ENCODE data around the gene TPO.

DNA sequence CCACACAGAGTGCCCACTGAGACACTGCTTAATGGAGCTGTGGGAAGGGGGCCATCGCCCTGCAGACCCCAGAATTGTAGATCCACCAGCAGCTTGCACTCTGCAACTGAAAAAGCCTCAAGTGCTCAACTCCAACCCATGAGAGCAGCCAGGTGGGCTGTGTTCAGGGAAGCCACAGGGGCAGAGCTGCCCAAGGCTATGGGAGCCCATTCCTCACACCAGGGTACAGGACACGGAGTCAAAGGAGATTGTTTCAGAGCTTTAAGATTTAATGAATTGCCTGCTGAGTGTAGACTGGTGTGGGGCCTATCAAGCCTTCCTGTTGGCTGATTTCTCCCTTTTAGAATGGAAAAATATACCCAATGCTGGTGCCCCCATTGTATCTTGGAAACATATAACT, 17.2 kb downstream of the TPO start:
- no peak for TF ChIP-seq EZH2 (IDR thresholded peaks at IDR 0.05; ENCODE audit: borderline replicate concordance, insufficient read depth, low read length, poor library complexity, severe bottlenecking)
- TF ChIP-seq, protein P1, sequence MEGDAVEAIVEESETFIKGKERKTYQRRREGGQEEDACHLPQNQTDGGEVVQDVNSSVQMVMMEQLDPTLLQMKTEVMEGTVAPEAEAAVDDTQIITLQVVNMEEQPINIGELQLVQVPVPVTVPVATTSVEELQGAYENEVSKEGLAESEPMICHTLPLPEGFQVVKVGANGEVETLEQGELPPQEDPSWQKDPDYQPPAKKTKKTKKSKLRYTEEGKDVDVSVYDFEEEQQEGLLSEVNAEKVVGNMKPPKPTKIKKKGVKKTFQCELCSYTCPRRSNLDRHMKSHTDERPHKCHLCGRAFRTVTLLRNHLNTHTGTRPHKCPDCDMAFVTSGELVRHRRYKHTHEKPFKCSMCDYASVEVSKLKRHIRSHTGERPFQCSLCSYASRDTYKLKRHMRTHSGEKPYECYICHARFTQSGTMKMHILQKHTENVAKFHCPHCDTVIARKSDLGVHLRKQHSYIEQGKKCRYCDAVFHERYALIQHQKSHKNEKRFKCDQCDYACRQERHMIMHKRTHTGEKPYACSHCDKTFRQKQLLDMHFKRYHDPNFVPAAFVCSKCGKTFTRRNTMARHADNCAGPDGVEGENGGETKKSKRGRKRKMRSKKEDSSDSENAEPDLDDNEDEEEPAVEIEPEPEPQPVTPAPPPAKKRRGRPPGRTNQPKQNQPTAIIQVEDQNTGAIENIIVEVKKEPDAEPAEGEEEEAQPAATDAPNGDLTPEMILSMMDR (IDR thresholded peaks at IDR 0.05; ENCODE audit: poor library complexity, severe bottlenecking) = no peak
- no peak for TF ChIP-seq TAF1 (IDR thresholded peaks at IDR 0.05; ENCODE audit: low read depth)
- TF ChIP-seq, protein P2, sequence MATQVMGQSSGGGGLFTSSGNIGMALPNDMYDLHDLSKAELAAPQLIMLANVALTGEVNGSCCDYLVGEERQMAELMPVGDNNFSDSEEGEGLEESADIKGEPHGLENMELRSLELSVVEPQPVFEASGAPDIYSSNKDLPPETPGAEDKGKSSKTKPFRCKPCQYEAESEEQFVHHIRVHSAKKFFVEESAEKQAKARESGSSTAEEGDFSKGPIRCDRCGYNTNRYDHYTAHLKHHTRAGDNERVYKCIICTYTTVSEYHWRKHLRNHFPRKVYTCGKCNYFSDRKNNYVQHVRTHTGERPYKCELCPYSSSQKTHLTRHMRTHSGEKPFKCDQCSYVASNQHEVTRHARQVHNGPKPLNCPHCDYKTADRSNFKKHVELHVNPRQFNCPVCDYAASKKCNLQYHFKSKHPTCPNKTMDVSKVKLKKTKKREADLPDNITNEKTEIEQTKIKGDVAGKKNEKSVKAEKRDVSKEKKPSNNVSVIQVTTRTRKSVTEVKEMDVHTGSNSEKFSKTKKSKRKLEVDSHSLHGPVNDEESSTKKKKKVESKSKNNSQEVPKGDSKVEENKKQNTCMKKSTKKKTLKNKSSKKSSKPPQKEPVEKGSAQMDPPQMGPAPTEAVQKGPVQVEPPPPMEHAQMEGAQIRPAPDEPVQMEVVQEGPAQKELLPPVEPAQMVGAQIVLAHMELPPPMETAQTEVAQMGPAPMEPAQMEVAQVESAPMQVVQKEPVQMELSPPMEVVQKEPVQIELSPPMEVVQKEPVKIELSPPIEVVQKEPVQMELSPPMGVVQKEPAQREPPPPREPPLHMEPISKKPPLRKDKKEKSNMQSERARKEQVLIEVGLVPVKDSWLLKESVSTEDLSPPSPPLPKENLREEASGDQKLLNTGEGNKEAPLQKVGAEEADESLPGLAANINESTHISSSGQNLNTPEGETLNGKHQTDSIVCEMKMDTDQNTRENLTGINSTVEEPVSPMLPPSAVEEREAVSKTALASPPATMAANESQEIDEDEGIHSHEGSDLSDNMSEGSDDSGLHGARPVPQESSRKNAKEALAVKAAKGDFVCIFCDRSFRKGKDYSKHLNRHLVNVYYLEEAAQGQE (IDR thresholded peaks at IDR 0.05; ENCODE audit: borderline replicate concordance) = no peak
- TF ChIP-seq MXI1 (conservative IDR thresholded peaks at IDR 0.05; ENCODE audit: poor library complexity, severe bottlenecking) = no peak
- TF ChIP-seq SMC3 (conservative IDR thresholded peaks at IDR 0.05; ENCODE audit: poor library complexity) = no peak
- no peak for TF ChIP-seq POLR2AphosphoS5 (IDR thresholded peaks at IDR 0.05)
- TF ChIP-seq EP300 (conservative IDR thresholded peaks at IDR 0.05; ENCODE audit: poor library complexity, severe bottlenecking) = no peak
